Activated naive CD4-positive, alpha-beta T cell treated with anti-CD3 and anti-CD28 coated beads, Interleukin-2, amount 50 U/mL, for 72 hours (primary cell): Measurements from ENCODE around the gene ASB14. TPM values are rescaled to one million over a fixed set of nuclear protein-coding genes. Genes with fewer than 3 reads are reported as not detected.

Experiments
- ATAC-seq, 2 donors: fragments of 150-1000 bp; cut with Tn5 transposase; 2 replicates each; pipeline ENCODE4 v1.10.0; 2021; ENCODE audit warnings: mild to moderate bottlenecking in 2 of 2, moderate library complexity in 2 of 2
- DNase-seq, 2 donors: peaks; one replicate each; pipeline ENCODE4 v3.0.0; 2021 to 2022; ENCODE audit warnings: low spot score in 2 of 2
- H3K27ac Mint-ChIP-seq, 2 donors: one replicate each; pipeline ENCODE4 v1.8.0; 2022; ENCODE audit warnings: mild to moderate bottlenecking in 2 of 2, mixed read lengths in 2 of 2
- H3K36me3 Mint-ChIP-seq, 2 donors: one replicate each; pipeline ENCODE4 v1.8.0; 2022; ENCODE audit warnings: mixed read lengths in 2 of 2
- H3K9me3 Mint-ChIP-seq, 2 donors: one replicate each; pipeline ENCODE4 v1.8.0; 2022; ENCODE audit warnings: mixed read lengths in 2 of 2
- total RNA-seq, 2 donors: library from RNA; stranded (reverse); gene quantifications; one replicate each; pipeline ENCODE4 v1.2.3, GENCODE V29; 2022

Gene ASB14
- total RNA-seq, 2 donors from 2014 or later: not detected

DNA sequence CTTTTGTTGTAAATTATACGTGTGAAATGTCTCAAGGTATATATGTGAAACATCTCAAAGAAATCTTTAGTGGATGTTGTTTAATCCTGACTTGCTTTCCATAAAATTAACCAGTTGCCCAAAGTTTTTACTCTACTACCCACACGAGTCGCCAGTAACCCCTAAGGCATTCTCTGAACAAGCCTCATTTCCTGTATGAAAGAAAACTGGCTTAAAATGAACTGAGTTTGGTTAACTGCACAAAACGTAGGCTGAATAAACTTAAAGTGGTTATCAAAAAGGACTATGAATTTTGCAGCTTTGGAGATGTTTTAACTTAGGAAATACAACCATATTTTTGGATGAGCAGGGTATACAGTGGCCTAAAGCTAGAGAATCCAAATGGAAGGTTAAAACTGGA is 67.6 kb downstream of the ASB14 start:
- no peak for ATAC-seq
- Mint-ChIP-seq H3K27ac (no peak overlapping the region), H3K9me3 (no peaks in the 10 kb centered on the region), H3K36me3 (peaks cover 0 to 8% of the 10 kb centered on the region in 2 donors)
- no peak for DNase-seq

DNA sequence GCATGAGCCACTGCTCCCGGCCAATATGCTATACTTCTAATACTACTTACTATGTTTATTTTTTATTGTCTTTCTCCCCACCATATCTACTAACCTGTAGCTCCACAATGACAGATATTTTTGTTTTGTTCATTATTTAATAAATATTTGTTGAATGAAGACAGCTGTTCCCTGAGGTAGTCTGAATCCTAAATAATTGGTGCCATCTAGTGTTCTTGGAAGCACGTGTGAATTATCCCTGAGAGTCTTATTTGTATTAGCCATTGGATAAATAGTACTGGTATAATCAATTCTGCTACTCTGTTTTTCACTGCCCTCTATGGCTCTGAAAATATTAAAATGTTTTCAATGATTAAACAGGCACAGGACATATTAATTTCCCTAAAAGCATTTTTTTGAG is 70.6 kb downstream of the ASB14 start:
- DNase-seq (no peak), ATAC-seq (no peak)
- no peaks in the 10 kb centered on the region for H3K9me3 Mint-ChIP-seq
- no peaks in the 10 kb centered on the region for H3K36me3 Mint-ChIP-seq
- no peak overlapping the region for H3K27ac Mint-ChIP-seq

Other genes starting within 250 kb of the ASB14 start
- not detected for gene SPATA12, start 232.0 kb downstream of the ASB14 start, total RNA-seq
- gene IL17RD, start 127.3 kb downstream of the ASB14 start, total RNA-seq: under 1 TPM in 1 of 2 donors, not detected in 1; 0.04 TPM
- 1 to 10 TPM; 1.3 to 1.5 TPM for gene HESX1, start 92.7 kb downstream of the ASB14 start, total RNA-seq
- gene APPL1, start 65.0 kb downstream of the ASB14 start, total RNA-seq: 10 to 100 TPM; 28.0 to 38.4 TPM